ENCODE results near the gene KIF5A. TPM values are rescaled to one million over a fixed set of nuclear protein-coding genes. Genes with fewer than 3 reads are reported as not detected.
"Not testable (repeated sequence)": the region's sequence is repeated elsewhere in the genome, so short reads cannot be mapped to it uniquely, and the experiment has no call there.

Gene KIF5A
- total RNA-seq, 1 donor from 2014 or later, result under 0.01 TPM

GRCh38 chr12:57606399-57606798 is 56.6 kb downstream of the KIF5A start:
- no peak for DNase-seq (ENCODE audit: low read depth in 2 of 2)

GRCh38 chr12:57606821-57607220 is 57.0 kb downstream of the KIF5A start:
- no peak for DNase-seq (ENCODE audit: low read depth in 2 of 2)

GRCh38 chr12:57607958-57608663 is 58.3 kb downstream of the KIF5A start:
- no peak for DNase-seq (ENCODE audit: low read depth in 2 of 2)

- DNase-seq (ENCODE audit: low read depth in 2 of 2), result no peak
These were observed 59.4 kb downstream of the KIF5A start for GRCh38 chr12:57609101-57609780.

- no peak for DNase-seq (ENCODE audit: low read depth in 2 of 2)
These were observed 60.1 kb downstream of the KIF5A start for GRCh38 chr12:57609781-57610553.

GRCh38 chr12:57610554-57611107 is 60.8 kb downstream of the KIF5A start:
- DNase-seq (ENCODE audit: low read depth in 2 of 2), result no peak

- no peak for DNase-seq (ENCODE audit: low read depth in 2 of 2)
These were observed 61.4 kb downstream of the KIF5A start, which contains the start of gene ARHGEF25 for GRCh38 chr12:57611108-57611826. TSS of gene ARHGEF25 (plus strand) at chr12:57611435. CDS start at chr12:57611895, 460 bp downstream.

- DNase-seq (ENCODE audit: low read depth in 2 of 2), result no peak
These were observed 62.2 kb downstream of the KIF5A start for GRCh38 chr12:57611827-57612710.

GRCh38 chr12:57612711-57613426 is 63.0 kb downstream of the KIF5A start:
- DNase-seq (ENCODE audit: low read depth in 2 of 2), result no peak

- no peak for DNase-seq (ENCODE audit: low read depth in 2 of 2)
These were observed 63.7 kb downstream of the KIF5A start for GRCh38 chr12:57613427-57614109.

GRCh38 chr12:57614178-57614947 is 64.5 kb downstream of the KIF5A start:
- DNase-seq (ENCODE audit: low read depth in 2 of 2), result no peak

GRCh38 chr12:57614948-57615500 is 65.2 kb downstream of the KIF5A start:
- DNase-seq (ENCODE audit: low read depth in 2 of 2), result no peak

- DNase-seq (ENCODE audit: low read depth in 2 of 2), result no peak
These were observed 65.8 kb downstream of the KIF5A start for GRCh38 chr12:57615637-57616036.

GRCh38 chr12:57616383-57617101 is 66.7 kb downstream of the KIF5A start:
- DNase-seq (ENCODE audit: low read depth in 2 of 2), result no peak

GRCh38 chr12:57617942-57618341 is 68.1 kb downstream of the KIF5A start:
- DNase-seq (ENCODE audit: low read depth in 2 of 2), result no peak

GRCh38 chr12:57618431-57618830 is 68.6 kb downstream of the KIF5A start:
- DNase-seq (ENCODE audit: low read depth in 2 of 2), result not testable (repeated sequence)

GRCh38 chr12:57618966-57619433 is 69.2 kb downstream of the KIF5A start:
- no peak for DNase-seq (ENCODE audit: low read depth in 2 of 2)

All from dermis microvascular lymphatic vessel endothelial cell (primary cell).